ENCODE results near the gene CCT5.
"Not testable (repeated sequence)": the region's sequence is repeated elsewhere in the genome, so short reads cannot be mapped to it uniquely, and the experiment has no call there.

Gene CCT5

DNA sequence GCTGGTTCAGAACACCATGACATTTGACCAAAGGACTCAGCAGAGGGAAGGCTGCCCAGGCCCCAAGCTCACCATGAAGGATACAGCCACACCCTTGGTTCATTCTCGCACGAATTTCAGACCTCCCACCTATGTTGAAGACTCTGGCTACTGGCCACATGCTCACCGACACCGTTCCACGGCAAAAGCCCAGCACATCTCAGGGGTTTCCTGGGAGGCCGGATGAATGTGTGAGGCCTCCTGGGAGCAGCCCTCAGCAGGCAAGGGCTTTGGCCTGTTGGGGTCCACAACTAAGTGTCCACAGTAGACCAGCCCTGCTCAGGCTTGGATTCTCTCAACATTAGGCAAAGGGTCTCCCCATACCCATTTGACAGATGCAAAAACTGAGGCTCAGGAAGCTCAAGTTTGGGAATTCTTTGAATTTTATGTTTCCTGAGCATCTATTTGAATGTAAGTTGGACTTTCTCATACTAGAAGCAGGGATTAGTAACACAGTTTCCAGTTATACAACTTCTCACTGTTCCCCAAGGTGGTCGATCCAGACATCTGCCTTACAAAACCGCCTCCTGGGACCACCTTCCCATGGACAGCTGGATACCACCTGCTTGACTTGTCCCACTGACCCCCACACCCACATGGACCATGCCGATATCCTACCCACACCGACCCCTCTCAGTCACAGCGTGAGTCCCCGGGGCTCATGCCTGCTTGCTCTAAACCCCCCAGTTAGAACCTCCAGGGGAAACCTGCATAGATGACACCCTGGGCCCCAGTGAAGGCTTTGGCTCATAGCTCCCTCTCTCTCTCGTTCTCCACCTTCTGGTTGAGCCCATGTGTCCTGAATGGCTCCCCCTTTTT is 27.9 kb downstream of the CCT5 start:
- no peak for DNase-seq

DNA sequence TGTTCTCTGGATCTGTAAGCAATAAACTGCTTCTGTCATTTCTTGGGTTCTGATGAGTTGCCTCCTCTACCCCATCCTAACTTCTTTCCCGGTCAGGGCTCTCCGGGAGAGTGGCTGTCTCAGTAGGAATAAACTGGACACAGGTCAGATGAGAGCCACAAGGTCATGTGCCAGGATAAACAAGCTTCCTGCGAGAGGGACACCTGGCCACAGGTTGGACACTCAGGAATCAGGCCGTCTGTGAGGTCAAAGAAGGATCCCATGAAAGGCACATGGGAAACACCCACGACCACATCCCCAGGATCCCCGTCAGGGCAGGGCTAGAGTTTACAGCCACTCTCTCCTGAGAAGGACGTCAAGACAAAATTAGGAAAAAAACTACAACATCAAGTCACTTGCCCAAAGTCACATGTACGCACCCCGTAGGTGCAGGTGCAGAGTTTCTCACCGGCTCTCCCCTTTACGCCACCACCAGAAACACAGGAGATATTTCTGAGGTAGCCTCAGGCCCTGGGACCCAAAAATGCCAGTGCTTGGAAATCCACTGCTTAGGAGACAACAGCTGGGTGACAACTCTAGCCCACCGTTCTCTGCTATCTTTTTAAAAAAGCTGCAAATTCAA is 28.7 kb downstream of the CCT5 start:
- no peak for DNase-seq

DNA sequence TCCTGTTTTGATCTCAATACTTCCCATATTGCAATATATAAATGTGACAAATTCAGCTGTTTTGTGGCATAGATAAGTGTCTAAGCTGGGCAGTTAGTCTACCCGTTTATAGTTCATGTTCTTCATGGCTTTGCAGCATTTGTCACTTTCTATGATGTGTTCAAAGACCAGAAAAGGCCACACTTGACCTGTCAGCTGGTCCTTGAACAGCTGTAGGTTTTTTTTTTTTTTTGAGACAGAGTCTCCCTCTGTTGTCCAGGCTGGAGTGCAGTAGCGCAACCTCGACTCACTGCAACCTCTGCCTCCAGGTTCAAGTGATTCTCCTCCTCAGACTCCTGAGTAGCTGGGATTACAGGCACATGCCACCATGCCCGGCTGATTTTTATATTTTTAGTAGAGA is 29.2 kb downstream of the CCT5 start:
- no peak for DNase-seq

DNA sequence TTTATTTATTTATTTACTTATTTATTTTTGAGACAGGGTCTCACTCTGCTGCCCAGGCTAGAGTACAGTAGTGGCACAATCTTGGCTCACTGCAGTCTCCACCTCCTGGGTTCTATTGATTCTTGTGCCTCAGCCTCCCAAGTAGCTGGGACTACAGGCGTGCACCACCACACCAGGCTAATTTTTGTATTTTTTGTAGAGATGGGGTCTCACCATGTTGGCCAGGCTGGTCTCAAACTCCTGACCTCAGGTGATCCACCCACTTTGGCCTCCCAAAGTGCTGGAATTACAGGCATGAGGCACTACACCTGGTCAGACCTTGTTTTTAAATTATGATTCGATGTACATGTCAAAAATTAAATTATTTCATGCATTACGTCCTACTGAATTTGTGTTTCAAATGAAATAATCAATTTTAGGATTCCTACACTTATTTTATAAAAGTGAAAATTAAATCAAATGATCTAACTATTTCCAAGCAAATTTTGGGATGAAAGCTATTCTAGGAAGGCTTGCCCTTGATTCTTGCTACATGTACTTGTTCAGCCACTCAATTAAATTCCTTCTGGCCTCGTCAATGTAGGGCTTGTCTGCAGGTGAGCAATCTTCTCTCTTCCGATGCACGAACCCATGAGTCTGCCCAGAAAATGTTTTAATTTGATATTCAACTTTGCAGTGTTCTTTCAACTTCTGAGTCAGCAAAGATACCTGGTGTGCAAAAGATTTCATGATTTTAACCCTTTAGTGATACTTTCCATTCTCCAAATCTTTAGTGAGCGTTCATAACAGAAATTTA is 30.0 kb downstream of the CCT5 start:
- no peak for DNase-seq

DNA sequence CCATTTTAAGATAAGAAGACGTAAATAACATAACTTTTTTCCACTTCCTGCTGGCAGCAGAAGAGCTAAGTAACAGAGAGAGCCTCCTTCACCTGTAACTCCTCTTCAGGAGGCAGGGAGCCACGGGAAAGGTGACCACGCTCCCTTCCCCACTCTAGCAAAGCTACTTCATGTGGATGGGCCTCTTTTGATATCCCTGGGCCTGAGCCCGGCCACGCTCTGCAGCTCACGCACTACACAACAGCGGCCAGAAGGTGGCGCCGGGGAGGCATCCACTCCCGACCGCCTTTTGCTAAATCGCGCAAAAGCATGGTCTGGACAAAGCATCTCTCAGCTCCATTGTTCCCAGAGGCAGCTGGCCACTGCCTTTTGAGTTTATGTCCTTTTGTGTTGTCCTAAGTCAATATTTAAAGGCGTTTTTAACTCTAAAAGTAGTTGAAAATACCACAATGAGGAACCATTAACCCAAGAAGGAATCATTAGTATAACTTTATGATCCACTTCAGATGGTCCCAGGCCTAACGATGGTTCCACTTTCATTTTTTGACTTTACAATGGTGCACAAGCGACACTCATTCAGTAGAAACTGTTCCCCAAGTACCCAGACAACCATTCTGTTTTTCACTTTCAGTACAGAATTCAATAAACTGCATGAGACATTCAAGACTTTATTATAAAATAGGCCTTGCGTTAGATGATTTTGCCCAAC is 34.0 kb downstream of the CCT5 start:
- no peak for DNase-seq

DNA sequence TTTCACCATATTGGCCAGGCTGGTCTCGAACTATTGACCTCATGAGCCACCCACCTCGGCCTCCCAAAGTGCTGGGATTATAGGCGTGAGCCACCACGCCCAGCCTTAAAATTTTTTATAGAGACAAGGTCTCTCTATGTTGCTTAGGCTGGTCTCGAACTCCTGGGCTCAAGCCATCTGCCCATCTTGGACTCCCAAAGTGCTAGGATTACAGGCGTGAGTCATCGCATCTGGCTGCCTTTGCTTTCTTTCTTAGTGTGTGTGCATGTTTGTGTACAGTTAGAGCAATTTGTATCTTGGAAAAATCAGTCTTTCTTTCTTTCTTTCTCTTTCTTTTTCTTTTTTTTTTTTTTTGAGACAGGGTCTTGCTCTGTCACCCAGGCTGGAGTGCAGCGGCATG is 35.3 kb downstream of the CCT5 start:
- not testable (repeated sequence) for DNase-seq

DNA sequence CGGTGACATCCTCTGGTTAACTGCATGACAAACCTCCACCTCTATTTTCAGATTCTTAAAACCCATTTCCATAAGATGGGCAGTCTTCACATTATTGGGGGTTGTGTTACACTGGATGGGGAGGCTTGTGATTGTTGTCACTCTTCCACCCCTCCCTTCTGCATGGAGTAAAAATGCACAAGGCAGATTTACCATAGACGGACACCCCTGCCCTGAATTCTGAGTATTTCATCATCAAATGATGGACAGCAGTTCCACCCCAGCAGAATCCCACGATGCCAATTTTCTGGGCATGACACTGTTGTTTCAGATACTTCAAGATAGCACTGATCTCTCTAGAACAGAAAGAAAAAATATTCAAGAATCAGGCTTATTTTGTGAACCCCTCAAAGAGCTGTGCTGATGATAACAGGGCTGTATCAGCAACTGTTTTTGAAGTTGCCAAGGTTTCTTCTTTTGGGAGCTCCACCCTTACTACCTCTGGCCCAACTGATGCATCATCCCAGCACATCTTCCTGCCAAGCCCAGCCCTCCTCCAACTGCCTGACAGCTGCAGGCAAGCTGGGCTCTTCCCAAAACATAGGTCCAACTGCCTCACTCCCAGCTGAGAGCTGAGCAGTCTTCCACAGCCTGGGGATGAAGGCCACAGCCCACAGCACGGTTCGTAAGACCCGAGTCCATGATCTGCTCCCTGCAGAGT is 36.2 kb downstream of the CCT5 start:
- DNase-seq = no peak

DNA sequence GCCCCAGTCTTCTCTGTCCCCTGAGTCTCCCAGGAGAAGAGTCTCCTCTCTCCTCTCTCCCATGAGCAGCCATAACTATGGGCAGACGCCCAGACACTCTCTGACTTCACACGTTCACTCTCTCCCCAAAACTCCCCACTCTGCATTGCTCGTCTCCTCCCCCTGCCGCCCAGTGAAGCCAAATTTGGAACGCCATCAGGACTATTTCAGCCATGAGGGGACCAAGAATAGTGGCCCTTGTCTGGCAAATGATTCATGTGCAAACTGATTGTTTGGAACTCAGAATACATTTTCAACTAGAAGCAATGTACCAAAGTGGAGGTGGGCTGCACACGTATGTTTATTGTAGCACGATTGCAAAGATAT is 36.8 kb downstream of the CCT5 start:
- DNase-seq = no peak

DNA sequence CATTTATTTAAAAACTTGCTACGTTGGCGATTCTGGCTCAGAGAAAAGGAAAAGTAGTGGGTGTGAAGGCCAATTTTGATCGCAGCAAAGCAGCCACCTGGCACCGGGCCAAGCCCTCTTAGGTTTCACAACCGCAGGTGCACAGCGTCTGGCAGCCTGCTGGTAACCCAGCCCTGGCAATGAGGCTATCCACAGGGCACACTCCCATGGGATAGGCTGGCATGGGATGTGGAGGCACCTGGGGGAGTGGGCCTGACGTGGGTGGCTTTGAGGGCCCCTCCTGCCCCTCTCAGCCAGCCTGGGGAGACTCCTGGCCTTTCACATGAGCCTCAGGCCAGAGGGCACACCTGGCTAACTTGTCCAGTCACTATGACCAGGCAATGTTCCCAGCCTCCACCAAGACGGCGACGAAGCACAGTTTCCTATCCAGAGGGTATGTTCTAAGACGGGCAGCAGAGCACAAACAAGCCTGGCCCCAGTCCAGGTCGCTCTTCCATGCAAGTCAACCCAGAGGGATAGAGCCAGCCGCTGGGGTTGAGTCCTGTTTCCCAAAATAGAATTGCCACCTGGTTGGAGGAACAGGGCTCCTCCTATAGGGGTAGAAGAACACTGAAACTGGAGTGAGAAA is 38.6 kb downstream of the CCT5 start:
- peak; percentile 96 for DNase-seq

DNA sequence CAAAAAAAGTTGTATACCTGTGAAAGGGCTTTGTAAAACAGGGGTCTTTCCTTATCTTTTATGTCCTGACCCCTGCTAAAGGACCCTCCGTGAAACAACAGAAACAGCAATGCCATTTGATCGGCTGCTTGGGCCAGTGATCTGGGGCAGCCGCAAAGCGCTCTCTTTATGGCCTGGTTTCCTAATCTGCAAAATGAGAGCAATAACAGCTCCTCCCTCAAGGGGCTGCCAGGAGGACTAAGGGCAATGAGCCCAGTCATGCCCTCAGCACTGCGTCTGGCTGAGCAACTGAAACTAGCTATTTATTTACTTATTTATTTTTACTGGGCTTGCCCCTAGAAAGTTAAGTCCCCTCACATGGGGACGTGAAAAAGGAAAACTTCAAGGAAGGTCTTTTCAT is 39.3 kb downstream of the CCT5 start:
- no peak for DNase-seq

DNA sequence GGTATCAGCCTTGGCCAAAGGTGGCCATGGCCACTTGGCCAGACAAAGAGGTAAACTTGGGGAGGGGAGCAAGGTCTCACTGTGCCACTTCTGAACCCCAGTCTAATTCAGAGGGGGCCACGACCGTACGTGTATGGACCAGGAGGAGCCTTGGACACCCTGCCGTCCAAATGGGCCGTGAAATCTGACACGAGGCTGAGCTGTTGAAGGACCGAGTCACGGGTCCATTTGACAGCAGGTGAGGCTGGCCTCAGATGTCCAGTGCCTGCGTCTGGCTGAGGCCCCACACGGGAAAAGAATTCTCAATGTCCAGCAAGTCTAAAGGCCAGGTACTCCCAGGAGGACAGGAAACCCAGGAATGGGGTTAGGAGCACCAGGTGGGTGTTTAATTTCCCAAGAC is 39.9 kb downstream of the CCT5 start:
- no peak for DNase-seq

DNA sequence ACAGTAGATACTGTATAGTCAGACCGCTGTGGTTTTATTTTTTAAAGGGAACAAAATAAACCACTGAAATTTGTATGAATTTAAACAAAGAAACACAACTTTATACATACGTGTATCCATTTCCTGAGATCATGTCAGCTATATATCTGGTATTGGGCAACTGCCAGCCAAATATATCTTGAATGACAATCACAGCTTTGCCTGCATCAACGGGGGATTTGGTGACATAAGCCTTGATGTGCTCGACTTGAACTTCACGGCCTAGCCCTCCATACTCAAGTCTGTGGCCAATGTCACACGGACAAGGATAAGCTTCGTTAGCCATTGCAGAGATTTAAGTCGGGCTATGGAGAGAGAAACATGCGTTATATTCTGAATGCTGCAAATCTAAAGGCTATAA is 40.4 kb downstream of the CCT5 start:
- no peak for DNase-seq

DNA sequence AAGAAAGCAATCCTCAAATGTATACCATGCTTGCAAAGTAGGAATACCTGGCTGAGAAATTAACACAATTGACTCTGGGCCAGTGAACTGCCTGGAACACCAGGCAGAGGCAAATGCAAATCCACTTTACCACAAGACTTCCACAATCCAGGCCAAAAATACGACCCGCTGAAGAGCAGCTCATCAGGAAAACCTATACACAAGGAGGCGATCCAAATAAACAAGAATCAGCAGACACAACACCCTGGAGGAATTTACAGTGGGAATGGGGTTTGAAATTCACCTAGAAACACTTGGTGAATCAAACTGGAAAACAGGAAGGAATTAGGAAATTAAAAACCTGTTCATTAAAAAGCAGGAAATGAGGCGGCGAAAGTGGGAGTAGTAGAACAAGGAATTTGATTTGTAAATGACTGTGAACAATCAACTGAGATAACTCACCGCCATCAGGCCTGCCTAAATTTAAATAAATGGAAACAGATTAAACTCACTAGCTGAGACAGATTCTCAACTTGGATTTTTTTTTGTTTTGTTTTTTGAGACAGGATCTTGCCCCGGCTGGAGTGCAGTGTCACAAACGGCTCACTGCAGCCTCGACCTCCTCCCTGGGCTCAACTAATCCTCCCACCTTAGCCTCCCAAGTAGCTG is 41.7 kb downstream of the CCT5 start:
- DNase-seq = no peak

DNA sequence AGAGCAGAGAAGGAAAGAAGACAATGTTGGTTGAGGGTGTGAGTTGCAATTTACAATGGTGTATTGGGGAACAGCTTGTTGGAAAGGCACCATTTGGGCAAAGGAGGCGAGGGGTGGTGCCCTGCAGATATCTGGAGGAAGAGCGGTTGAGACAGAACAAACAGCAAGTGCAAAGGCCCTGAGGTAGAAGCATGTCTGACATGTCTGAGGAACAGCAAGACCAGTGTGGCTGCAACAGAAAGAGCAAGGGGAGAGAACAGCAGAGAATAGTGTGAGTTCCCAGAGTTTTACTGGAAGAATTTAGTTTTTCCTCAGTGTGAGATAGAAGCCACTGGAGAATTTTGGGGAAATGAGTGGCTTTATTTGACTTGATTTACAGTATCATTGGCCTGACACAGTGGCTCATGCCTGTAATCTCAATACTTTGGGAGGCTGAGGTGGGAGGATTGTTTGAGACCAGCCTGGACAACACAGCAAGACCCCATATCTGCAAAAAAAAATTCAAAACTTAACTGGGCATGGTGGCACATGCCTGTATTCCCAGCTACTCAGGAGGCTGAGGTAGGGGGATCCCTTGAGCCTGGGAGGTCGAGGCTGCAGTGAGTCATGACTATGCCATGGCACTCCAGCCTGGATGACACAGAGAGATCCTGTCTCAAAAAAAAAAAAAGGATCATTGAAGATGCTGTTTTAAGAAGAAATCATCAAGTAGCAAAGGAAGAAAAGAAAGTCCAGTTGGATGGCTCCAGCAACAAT is 44.0 kb downstream of the CCT5 start:
- no peak for DNase-seq

DNA sequence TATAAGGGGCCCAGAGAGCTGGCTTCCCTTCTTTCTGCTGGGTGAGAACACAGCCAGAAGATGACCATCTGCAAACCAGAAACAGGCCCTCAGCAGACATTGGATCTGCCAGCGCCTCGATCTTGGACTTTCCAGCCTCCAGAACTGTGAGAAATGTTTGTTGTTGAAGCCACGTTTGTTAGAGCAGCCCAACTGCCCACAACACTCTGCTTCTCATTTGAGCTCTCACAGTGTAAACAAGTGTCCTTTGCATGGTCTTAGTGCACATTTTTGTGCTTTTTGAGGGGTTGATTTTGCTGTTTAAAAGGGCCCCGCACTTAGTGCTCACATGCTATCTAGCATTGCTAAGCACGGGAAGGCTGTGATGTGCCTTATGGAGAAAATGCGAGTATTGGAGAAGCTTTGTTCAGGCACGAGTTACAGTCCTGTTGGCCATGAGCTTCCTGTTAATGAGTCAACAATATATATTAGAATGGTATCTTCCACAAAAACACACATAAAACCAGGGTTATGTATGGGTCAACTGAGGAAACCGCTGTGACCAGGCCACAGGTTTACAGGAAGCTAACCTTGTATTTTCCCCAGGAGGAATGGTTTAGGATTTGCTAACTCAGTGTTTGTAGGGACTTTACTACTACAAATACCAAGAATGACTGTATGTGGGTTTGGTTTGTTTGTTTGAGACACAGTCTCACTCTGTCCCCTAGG is 45.7 kb downstream of the CCT5 start:
- DNase-seq = no peak

DNA sequence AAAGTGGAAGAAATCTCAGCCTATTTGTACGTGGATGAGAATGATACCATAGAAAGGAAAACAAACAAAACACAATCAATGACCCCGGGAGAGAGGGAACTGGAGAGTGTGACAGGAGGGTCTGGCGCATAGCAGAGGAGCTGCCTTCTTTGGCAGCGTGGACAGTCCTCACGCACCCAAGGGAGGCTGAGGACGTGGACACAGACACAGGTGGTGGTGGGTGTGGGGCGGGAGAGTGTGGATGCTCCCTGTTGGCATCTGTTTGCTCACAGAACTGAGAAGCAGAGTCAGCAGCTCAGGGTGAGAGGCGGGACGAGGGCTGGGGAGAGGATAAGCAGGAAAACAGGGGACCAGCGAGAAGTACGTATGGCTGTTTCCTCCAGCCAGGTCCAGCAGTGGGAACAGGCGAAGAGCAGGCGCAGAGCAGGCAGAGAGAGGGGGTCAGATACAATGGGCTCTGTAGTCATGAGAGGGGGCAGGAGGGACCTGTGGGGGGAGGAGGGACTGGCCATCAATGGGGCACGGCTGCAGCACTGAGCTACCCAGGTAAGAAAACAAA is 47.6 kb downstream of the CCT5 start:
- DNase-seq = no peak

DNA sequence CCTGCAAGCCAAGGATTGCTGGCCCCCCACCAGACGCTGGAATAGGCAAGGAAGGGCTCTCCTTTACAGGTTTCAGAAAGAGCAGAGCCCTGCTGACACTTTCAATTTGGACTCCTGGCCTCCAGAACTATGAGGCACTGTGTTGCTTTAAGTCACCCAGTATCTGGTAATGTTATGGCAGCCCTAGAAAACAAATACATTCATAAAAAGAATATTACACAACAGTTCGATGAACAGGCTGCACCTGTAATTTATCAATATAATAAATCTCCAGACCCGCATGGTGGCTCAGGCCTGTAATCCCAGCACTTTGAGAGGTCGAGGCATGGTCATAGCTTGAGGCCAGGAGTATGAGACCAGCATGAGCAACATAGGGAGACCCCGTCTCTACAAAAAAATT is 50.2 kb downstream of the CCT5 start:
- no peak for DNase-seq

DNA sequence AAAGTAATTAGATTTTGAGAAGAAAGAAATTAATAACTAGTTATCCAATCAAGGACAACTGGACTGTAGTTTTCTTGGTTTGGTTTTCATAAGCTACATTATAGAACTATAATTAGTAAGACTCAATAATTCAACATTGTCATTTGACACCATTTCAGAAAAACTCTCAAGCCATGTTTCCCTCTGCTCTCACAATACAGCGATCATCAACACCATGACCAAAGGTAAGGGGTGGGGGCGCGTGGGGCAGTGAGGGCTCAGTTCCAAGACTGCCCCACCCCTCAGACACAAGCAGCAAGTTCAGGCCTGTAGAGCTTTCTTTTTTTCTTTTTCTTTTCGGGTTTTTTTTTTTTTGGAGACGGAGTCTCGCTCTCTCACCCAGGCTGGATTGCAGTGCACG is 51.2 kb downstream of the CCT5 start:
- DNase-seq = peak; percentile 45

DNA sequence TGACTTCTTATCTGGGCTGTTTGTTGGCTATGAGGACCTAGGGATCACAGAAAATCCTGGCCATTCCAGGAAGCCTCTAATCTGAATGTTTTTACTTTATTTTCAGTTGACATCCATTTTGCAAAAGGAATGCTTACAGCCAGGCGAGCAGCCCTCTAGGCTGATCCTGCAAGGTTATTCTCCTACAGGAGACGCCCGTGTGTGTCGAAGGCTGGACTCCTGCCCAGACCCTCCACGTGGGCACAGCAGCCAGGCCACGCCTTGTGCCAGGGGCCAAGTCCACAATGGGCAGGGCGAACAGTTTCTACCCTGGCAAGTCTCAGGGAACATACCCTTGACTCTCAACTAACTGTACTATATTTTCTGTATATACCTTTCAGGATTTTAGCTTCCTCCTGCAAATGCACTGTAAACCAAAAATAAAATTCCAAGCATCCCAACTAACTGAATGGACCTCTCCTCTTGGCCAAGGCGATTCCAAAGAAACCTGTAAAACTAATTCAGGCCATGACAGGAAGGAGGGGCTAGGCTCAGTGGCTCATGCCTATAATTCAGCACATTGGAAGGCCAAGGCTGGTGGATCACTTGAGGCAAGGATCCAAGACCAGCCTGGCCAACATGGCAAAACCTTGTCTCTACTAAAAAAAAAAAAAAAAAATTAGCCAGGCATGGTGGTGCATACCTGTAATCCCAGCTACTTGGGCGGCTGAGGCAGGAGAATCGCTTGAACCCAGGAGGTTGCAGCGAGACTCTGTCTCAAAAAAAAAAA is 51.9 kb downstream of the CCT5 start:
- no peak for DNase-seq
